Measurements from ENCODE around the gene EME1. TPM values are rescaled to one million over a fixed set of nuclear protein-coding genes. Genes with fewer than 3 reads are reported as not detected.

EME1 gene
- total and polyA plus RNA-seq, 2 of the 8 experiments (the other 6 are each of a cell fraction or from before 2014, with no cell fraction given) = 13.9 to 16.3 TPM

DNA sequence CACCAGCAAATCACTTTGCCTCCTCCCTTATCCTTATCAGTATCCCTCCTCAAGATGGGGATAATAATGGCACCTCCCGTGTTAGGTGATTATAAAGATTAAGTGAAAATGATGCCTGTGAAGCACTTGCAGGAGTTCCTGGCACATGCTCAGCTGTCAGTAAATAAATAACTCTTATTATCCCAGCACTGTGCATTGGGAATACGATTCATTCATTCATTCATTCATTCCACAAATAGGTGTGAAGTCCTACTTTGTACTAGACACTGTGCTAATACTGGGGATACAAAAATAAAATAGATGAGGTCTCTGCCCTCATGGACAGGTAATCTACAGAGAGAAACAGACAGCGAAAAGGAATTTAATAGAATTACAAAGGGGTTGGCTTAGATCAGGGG lies 25.1 kb upstream of the EME1 start (continued):
- no peak for TF ChIP-seq SP2 (IDR thresholded peaks at IDR 0.05; ENCODE audit: low read length)

Measured in H1 (cell line).